Fibroblast of pulmonary artery (primary cell): Measurements from ENCODE around the gene PITHD1.

Experiments used
- DNase-seq: peaks from one replicate; pipeline ENCODE4 v3.0.0-alpha.2; 2010; ENCODE audit warnings: low read depth
- H3K4me3 ChIP-seq: replicated peaks from 2 replicates; pipeline ENCODE4 v1.5.1; 2011; ENCODE audit warnings: low read depth, mild to moderate bottlenecking, control low read depth, low read length, moderate library complexity
- CTCF ChIP-seq: IDR thresholded peaks from 2 replicates; pipeline ENCODE4 v1.5.1; 2011; ENCODE audit warnings: mild to moderate bottlenecking, control low read depth, low read length, inconsistent platforms; ENCODE audit errors: missing control alignments

Gene PITHD1

GRCh38 chr1:23836037-23836436 is 57.8 kb downstream of the PITHD1 start:
- no peak overlapping the region for H3K4me3 ChIP-seq
- TF ChIP-seq CTCF = no peak
- no peak for DNase-seq
